H7 (cell line): ENCODE measurements around the gene ZNF143. TPM values are rescaled to one million over a fixed set of nuclear protein-coding genes. Genes with fewer than 3 reads are reported as not detected.
A peak's percentile ranks its signal among the peaks of the same experiment; 100 is the strongest.

ENCODE experiments used
- DNase-seq: peaks from one replicate; pipeline ENCODE4 v3.0.0; 2012
- H3K27me3 ChIP-seq: 2 replicates; pipeline ENCODE4 v1.6.0; 2011; ENCODE audit warnings: mild to moderate bottlenecking, low read length; ENCODE audit not compliant: control insufficient read depth, insufficient read depth
- H3K36me3 ChIP-seq: replicated peaks from 2 replicates; pipeline ENCODE4 v1.5.1; 2011; ENCODE audit warnings: low read length; ENCODE audit not compliant: control insufficient read depth, insufficient read depth
- H3K4me3 ChIP-seq: 2 replicates; pipeline ENCODE4 v1.5.1; 2011; ENCODE audit warnings: low read depth, mild to moderate bottlenecking, control low read depth, low read length, moderate library complexity; ENCODE audit not compliant: insufficient read depth
- total RNA-seq: library from RNA; depleted of rRNA; stranded (reverse); fragments of >200 nt; shearing (Covaris generic); gene quantifications from 2 replicates; pipeline ENCODE4 v1.2.3, GENCODE V29; 2014; rRNA removed

ZNF143 gene
- total RNA-seq, 1 experiment from 2014 or later = 55.7 TPM

DNA sequence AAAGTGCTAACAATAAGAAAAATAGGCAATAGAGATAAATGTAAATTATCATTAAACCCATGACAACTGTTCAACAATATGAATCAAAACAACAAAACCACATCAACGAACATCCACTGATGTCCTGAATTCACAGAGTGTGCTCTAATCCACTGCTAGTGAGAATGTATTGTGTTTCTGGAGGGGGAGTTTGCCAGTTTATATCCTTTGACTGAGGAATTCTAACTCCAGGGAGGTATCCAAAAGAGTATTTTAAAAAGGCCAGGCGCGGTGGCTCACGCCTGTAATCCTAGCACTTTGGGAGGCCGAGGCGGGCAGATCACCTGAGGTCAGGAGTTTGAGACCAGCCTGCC lies 110.9 kb downstream of the ZNF143 start:
- Histone ChIP-seq H3K4me3 (no peak overlapping the region), H3K36me3 (peaks cover 7% of the 10 kb centered on the region), H3K27me3 (no peaks in the 10 kb centered on the region)
- DNase-seq = no peak

GRCh38 chr11:9573052-9573774 lies 112.4 kb downstream of the ZNF143 start, which contains the start of gene WEE1:
TSS of gene WEE1 (plus strand) at chr11:9573670. CDS start at chr11:9573934, 264 bp downstream.
- no peaks in the 10 kb centered on the region for H3K27me3 ChIP-seq
- DNase-seq = peak; percentile 98
- peak within 1 kb of the TSS; percentile 95 for H3K4me3 ChIP-seq
- H3K36me3 ChIP-seq = peaks cover 17% of the 10 kb centered on the region

DNA sequence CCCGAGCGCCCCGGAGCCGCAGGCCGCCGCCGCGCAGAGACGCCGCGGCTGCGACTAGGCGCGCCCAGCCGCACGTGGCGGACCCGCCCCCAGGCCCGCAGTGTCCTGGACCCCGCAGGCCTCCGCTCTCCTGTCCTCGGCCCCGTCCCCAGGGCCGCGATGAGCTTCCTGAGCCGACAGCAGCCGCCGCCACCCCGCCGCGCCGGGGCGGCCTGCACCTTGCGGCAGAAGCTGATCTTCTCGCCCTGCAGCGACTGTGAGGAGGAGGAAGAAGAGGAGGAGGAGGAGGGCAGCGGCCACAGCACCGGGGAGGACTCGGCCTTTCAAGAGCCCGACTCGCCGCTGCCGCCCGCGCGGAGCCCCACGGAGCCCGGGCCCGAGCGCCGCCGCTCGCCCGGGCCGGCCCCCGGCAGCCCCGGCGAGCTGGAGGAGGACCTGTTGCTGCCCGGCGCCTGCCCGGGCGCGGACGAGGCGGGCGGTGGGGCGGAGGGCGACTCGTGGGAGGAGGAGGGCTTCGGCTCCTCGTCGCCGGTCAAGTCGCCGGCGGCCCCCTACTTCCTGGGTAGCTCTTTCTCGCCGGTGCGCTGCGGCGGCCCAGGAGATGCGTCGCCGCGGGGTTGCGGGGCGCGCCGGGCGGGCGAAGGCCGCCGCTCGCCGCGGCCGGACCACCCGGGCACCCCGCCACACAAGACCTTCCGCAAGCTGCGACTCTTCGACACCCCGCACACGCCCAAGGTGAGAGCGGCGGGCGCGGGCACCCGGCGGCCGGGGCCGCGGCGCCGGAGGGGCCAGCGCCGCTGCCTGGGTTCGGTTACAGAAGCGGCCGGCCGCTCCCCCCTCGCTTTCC lies 113.2 kb downstream of the ZNF143 start:
- peak; percentile 62 for DNase-seq
- Histone ChIP-seq H3K36me3 (peaks cover 20% of the 10 kb centered on the region), H3K4me3 (peak overlapping the region; percentile 95), H3K27me3 (no peaks in the 10 kb centered on the region)

GRCh38 chr11:9574622-9575259 lies 113.9 kb downstream of the ZNF143 start:
- DNase-seq = no peak
- peak overlapping the region; percentile 95 for H3K4me3 ChIP-seq
- peaks cover 26% of the 10 kb centered on the region for H3K36me3 ChIP-seq
- no peaks in the 10 kb centered on the region for H3K27me3 ChIP-seq

DNA sequence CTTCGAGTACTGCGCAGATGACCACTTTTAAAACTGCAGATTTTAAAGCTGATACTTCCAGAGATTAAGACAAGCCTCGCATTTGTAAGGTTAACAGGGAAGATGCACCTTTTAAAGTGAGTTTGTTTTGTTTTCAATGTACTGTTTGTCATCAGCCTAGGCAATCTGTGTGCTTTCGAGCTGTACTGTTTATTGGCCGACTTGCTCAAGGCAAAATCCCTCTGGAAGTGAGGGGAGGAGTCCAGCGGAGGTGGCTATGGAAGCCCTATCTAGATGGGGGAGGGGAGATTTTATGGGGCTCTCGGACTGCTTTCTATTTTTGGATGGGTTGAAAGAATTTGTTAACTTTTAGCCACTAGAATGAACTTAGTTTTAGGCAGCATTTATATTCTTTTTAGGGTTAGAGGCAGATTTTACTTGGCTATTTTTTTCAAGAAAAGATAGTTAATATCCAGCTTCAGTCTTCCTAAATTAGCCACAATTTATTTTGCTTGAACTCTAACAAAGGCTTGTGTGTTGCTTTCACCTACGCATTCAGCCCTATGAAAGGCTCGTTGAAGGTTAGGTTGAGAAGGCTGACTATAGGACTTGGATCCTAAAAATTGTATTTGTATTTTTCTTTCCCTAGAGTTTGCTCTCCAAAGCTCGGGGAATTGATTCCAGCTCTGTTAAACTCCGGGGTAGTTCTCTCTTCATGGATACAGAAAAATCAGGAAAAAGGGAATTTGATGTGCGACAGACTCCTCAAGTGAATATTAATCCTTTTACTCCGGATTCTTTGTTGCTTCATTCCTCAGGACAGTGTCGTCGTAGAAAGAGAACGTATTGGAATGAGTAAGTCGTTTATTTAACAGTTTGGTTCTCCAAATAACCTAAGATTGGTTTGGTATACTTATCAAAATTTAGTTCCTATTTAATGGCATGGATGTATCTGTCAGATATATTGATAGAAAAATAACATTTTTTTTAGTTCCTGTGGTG lies 114.7 kb downstream of the ZNF143 start:
- peak; percentile 68 for DNase-seq
- H3K4me3 ChIP-seq = peak overlapping the region; percentile 95
- H3K36me3 ChIP-seq = peaks cover 29% of the 10 kb centered on the region
- no peaks in the 10 kb centered on the region for H3K27me3 ChIP-seq

DNA sequence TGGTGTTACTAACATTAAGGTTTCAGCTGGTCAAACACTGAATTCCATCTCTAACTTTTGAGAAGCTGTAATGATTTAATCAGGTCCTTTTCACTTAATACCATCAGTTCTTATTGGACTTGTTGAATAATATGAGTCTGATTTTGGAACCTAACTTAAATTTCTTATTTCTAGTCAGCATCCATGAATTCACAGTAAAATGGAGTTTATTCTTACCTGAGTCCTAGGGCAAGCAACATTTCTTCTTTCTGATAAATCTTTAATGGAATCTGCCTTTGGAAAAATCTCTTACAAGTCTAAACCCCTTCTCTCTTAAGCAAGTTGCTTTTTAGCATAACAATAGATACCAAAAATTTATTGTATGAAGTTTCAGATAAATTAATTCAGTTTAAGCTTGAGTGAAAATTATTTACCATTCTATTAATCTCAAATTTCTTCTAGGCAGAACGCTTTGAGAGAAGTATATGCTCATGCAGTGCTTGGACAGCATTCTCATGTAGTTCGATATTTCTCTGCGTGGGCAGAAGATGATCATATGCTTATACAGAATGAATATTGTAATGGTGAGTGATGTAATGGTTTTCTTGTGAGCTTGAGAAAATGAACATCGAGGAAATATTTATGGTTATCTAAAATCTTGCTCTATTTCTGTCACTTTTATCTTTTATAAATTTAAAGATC lies 116.0 kb downstream of the ZNF143 start:
- Histone ChIP-seq H3K36me3 (peaks cover 41% of the 10 kb centered on the region), H3K27me3 (no peaks in the 10 kb centered on the region), H3K4me3 (peak overlapping the region; percentile 95)
- no peak for DNase-seq

DNA sequence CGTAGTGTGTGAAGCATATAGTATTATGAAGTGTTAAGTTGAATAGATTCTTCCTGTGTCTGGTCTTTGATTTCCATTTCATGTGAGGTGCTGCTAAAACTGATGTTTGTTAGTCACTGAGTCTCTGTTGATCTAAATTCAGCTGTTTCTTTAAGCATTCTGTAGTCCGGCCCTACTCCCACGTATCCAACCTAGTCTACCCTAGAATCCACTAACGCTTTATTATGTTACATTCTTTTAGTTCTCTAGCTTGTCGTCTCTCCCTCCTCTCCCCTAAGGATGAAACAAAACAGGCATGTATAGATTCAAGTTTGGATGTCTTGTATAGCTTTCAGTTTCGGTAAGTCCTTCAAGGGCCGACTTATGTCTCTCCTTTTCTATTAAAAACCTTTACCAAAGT lies 116.7 kb downstream of the ZNF143 start:
- DNase-seq = no peak
- no peak overlapping the region for H3K4me3 ChIP-seq
- H3K27me3 ChIP-seq = no peaks in the 10 kb centered on the region
- peaks cover 46% of the 10 kb centered on the region for H3K36me3 ChIP-seq

Other genes with a start within 250 kb of the ZNF143 start
- gene DENND5A, start 195.7 kb upstream of the ZNF143 start, total RNA-seq = 110 and 112 TPM in 2 replicates
- 38.2 and 39.1 TPM in 2 replicates for gene TMEM41B, start 146.4 kb upstream of the ZNF143 start, total RNA-seq
- 147 and 226 TPM in 2 replicates for gene IPO7, start 76.4 kb upstream of the ZNF143 start, total RNA-seq
- 125 and 176 TPM in 2 replicates for gene WEE1, start 112.7 kb downstream of the ZNF143 start, total RNA-seq
- 18.5 and 24.3 TPM in 2 replicates for gene SWAP70, start 203.1 kb downstream of the ZNF143 start, total RNA-seq